WERI-Rb-1 (cell line): ENCODE measurements around the gene PPIE.

ENCODE experiments used
- DNase-seq: peaks from one replicate; pipeline ENCODE4 v3.0.0-alpha.2; 2020
- H3K27ac ChIP-seq: fragments of 250-450 bp; sonication (Bioruptor Pico); 2 replicates; pipeline ENCODE4 v1.5.1; 2020; ENCODE audit warnings: mild to moderate bottlenecking, moderate library complexity
- H3K27me3 ChIP-seq: fragments of 250-450 bp; sonication (Bioruptor Pico); 2 replicates; pipeline ENCODE4 v1.5.1; 2021; ENCODE audit warnings: mild to moderate bottlenecking, low read depth, moderate library complexity; ENCODE audit not compliant: insufficient read depth, severe bottlenecking
- H3K36me3 ChIP-seq: fragments of 250-450 bp; sonication (Bioruptor Pico); 2 replicates; pipeline ENCODE4 v1.5.1; 2020; ENCODE audit warnings: mild to moderate bottlenecking, moderate library complexity
- H3K4me3 ChIP-seq: 2 replicates; pipeline ENCODE4 v1.5.1; 2011; ENCODE audit warnings: low read depth, mild to moderate bottlenecking, control low read depth, low read length
- H3K9me3 ChIP-seq: fragments of 250-450 bp; sonication (Bioruptor Pico); 2 replicates; pipeline ENCODE4 v1.5.1; 2021; ENCODE audit warnings: mild to moderate bottlenecking, moderate library complexity; ENCODE audit not compliant: severe bottlenecking
- CTCF ChIP-seq: IDR thresholded peaks from 2 replicates; pipeline ENCODE4 v1.5.1; 2011; ENCODE audit warnings: low read depth, mild to moderate bottlenecking, control low read depth, inconsistent platforms, low read length

The PPIE gene

DNA sequence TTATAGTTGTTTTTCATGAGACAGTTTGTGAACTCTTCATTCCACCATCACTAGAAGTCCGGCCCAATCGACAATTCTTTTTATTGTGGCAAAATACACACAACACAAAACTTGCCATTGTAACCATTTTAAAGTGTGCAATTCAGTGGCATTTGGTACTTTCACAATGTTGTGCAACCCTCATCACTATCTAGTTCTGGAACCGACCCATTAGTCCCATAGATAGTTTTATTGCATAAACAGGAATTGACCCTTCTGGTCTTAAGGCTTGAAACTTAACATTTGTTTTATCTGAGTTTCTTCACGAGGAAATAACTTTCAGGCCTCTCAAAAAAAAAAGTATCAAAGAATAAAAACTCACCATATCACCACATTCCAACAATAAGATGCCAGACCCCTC is 8.8 kb upstream of the PPIE start:
- DNase-seq, result no peak
- Histone ChIP-seq H3K9me3 (no peaks in the 10 kb centered on the region), H3K27me3 (no peaks in the 10 kb centered on the region), H3K4me3 (no peak overlapping the region), H3K36me3 (no peaks in the 10 kb centered on the region), H3K27ac (no peak overlapping the region)
- TF ChIP-seq CTCF, result no peak

DNA sequence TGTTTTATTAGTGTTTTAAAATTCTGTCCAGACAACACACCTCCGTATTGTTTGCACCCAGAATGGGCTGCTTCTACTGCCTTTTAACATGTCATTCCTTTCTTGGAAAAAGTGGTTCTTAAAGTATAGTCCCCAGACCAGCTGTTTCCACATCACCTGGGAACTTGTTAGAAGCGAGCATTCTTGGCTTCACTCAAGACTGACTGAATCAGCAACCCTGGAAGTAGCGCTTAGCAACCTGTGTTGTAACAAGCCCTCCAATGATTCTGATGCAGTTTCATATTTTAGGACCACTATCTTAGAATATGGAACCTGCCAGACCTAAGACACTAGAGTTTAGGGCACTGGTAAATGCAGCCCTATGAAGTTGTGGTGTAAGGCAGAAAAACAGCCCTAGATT is 6.0 kb upstream of the PPIE start:
- no peak overlapping the region for H3K4me3 ChIP-seq
- no peak for DNase-seq
- no peak for TF ChIP-seq CTCF

DNA sequence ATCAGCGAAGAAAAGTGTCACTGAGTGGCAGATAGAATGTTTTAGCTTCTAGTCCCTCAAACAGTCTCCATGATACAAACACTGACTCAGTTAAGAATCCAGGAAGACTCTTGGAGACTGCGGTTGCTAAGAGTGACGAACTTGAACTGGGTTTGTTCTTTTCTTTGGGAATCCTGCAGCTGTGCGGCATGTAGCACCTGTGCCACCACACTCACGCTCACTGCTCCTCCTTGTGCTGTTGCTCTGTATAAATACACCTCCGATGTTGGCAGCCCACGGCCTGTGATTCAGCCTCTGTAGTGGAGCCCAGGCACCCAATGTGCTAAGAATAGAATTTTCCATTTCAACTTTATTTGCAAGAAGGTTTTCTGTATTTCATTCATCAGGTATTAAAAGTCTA is 5.5 kb upstream of the PPIE start:
- H3K27ac ChIP-seq, result no peak overlapping the region
- no peaks in the 10 kb centered on the region for H3K36me3 ChIP-seq
- H3K4me3 ChIP-seq, result no peak overlapping the region
- no peaks in the 10 kb centered on the region for H3K27me3 ChIP-seq
- no peak for DNase-seq
- peaks cover 3% of the 10 kb centered on the region for H3K9me3 ChIP-seq
- TF ChIP-seq CTCF, result no peak

More for the DNA sequence above, 6.0 kb upstream of the PPIE start:
- Histone ChIP-seq H3K27ac (no peak overlapping the region), H3K27me3 (no peaks in the 10 kb centered on the region), H3K36me3 (no peaks in the 10 kb centered on the region), H3K9me3 (no peaks in the 10 kb centered on the region)

- peaks cover 7% of the 10 kb centered on the region for H3K9me3 ChIP-seq
- H3K27ac ChIP-seq, result no peak overlapping the region
- peaks cover 3% of the 10 kb centered on the region for H3K36me3 ChIP-seq
- no peak for TF ChIP-seq CTCF
- no peak for DNase-seq
- no peaks in the 10 kb centered on the region for H3K27me3 ChIP-seq
- H3K4me3 ChIP-seq, result no peak overlapping the region
These were observed 3.0 kb upstream of the PPIE start for GRCh38 chr1:39735731-39736130.

GRCh38 chr1:39737546-39738169 is 1.0 kb upstream of the PPIE start:
- no peak for DNase-seq
- no peak for TF ChIP-seq CTCF
- H3K27me3 ChIP-seq, result no peaks in the 10 kb centered on the region

More at GRCh38 chr1:39737546-39738169, 1.0 kb upstream of the PPIE start:
- Histone ChIP-seq H3K4me3 (no peak overlapping the region), H3K27ac (no peak overlapping the region), H3K9me3 (peaks cover 7% of the 10 kb centered on the region), H3K36me3 (peaks cover 15% of the 10 kb centered on the region)
